Fibroblast of the aortic adventitia (primary cell): ENCODE results near the gene PPAN. TPM values are rescaled to one million over a fixed set of nuclear protein-coding genes. Genes with fewer than 3 reads are reported as not detected.

ENCODE experiments used
- DNase-seq: peaks from one replicate; pipeline ENCODE4 v3.0.0-alpha.2; 2010; ENCODE audit warnings: low read depth
- H3K4me3 ChIP-seq: 2 replicates; pipeline ENCODE4 v1.5.1; 2011; ENCODE audit warnings: low read depth, mild to moderate bottlenecking, control low read depth, low read length, moderate library complexity
- total RNA-seq: library from RNA; depleted of rRNA; stranded (reverse); fragments of >200 nt; gene quantifications from 2 replicates; pipeline ENCODE4 v1.2.3, GENCODE V29; 2012; ENCODE audit warnings: low replicate concordance
- TF ChIP-seq, protein P1 (sequence below): IDR thresholded peaks from 2 replicates; pipeline ENCODE4 v1.5.1; 2011; ENCODE audit warnings: mild to moderate bottlenecking, low read length, control low read depth, inconsistent platforms; ENCODE audit not compliant: insufficient read depth

Gene PPAN
- total RNA-seq, 1 donor: 21.8 TPM

- DNase-seq: no peak
- H3K4me3 ChIP-seq: no peak overlapping the region
- TF ChIP-seq, protein P1, sequence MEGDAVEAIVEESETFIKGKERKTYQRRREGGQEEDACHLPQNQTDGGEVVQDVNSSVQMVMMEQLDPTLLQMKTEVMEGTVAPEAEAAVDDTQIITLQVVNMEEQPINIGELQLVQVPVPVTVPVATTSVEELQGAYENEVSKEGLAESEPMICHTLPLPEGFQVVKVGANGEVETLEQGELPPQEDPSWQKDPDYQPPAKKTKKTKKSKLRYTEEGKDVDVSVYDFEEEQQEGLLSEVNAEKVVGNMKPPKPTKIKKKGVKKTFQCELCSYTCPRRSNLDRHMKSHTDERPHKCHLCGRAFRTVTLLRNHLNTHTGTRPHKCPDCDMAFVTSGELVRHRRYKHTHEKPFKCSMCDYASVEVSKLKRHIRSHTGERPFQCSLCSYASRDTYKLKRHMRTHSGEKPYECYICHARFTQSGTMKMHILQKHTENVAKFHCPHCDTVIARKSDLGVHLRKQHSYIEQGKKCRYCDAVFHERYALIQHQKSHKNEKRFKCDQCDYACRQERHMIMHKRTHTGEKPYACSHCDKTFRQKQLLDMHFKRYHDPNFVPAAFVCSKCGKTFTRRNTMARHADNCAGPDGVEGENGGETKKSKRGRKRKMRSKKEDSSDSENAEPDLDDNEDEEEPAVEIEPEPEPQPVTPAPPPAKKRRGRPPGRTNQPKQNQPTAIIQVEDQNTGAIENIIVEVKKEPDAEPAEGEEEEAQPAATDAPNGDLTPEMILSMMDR: no peak
Measured at GRCh38 chr19:10134040-10134439, 27.9 kb downstream of the PPAN start.

DNA sequence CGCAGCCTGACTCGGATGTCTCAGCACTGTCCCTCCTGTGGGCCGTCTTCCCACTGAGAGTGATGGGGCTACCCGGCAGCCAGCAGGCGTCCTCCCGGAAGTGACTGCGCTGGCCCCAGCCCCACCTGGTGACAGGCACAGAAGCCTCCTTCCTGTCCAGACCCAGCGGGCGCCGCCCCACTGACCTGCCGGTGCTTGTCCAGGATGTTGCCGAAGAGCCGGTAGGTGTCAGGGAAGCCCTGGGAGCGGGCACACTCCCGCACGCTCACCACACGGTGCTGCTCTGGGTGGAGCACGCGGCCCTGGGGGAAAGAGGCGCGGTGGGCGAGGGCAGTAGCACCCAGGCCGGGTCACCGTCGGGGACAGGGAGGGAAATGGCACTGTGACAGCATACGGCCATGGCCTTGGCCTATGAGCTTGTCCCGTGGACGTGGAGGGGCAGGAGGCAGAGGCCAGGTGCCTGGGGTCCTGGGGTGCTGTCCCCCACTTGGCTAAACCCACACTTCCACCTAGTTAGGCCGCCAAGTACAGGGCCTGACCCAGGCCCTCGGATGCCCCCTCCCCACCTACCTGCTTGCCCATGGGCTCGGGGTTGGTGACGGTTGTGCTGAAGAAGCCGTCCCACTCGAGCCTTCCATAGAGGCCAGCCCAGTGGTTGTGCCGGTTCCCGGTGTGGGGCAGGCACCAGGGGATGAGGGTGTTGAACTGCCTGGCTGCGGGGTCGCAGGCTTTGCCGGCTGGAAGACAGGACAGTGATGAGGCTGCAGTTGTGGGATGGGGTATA lies 29.6 kb downstream of the PPAN start:
- no peak for DNase-seq
- TF ChIP-seq, protein P1: no peak
- no peak overlapping the region for H3K4me3 ChIP-seq

GRCh38 chr19:10136936-10137335 lies 30.8 kb downstream of the PPAN start:
- no peak overlapping the region for H3K4me3 ChIP-seq
- DNase-seq: no peak
- TF ChIP-seq, protein P1: no peak

DNA sequence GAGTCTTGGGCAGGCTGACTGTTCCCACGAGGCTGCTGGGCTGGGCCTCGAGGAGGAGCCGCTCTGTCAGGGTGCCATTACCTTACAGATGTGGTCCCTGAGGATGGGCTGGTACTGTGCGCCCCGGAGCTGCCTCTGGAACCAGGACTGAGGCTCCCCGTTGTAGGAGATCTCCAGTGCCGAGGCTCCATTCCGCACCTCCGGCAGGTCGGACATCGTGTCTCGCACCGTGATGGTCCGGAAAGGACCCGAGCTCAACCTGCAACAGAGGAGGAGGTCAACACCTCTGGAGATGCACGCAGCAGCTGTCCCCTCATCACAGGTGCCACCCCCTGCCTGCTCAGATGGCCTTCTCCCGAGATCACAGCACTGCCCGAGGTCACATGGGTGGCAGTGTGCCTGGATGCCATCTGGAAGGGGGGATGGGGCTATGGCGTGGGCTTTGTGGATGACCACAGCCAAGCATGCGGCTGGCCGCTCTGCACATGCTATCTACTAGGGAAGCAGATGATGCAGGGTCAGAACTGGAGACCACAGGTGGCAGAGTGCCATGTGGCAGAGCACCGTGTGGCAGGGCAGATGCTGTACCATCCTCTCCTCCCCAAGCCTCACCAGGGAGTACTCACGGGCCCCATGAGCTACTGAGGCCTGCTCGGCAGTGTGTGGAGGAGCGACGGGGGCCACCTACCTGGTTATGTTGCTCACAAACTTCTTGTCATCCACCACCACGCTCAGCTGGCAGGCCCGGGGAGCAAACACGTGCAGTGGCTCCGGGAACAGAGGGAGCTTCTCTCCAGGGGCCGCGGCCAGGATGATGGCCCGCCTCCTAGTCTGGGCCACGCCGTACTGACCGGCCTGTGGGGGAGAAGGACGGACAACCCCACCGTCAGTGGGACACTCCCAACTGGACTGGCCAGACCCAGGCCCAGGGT lies 31.9 kb downstream of the PPAN start:
- no peak overlapping the region for H3K4me3 ChIP-seq
- no peak for DNase-seq
- TF ChIP-seq, protein P1: no peak

DNA sequence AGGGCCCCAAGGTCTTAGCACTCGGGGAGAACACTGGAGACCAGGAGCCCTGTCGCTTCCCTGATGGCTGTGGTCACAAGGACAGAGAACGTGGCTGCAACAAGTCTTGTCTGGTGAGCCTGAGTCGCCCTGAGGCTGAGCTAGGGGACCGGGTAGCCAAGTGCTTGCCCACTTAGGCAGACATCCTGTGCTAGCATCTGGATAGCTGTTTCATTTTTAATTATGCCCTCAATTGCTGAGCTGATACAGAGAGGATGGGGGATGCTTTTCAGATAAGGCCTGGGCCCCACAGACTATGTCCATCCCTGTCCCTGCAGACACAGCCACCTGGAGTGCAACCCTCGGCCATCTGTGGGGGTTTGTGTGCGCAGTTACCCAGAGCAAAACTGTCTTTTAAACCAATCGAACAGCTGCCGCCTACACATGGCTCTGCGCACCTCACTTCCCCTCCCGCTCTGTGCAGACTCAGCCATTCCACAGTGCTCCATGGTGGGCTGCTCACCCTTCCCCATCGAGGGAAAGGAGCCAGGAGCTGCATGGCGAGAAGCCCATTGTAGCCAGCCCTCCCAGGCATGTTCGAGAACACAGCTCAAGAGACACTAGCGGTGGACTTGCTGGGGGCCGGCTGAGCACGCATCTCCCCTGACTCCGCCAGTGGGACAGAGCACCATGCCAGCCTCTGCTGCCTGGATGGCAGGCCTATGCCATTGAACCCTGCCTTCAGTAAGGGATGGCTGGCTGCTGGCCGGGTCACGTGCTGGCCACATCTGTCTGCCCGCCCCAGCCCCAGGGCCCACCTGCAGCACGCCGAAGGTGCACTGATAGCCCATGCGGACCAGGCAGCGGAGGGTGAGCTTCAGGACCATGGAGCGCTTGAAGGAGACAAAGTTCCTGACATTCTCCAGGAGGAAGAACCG lies 33.0 kb downstream of the PPAN start:
- TF ChIP-seq, protein P1: no peak
- no peak overlapping the region for H3K4me3 ChIP-seq
- no peak for DNase-seq

GRCh38 chr19:10139952-10140351 lies 33.8 kb downstream of the PPAN start:
- TF ChIP-seq, protein P1: no peak
- DNase-seq: no peak
- H3K4me3 ChIP-seq: no peak overlapping the region
